GM21381 (cell line): ENCODE data around the gene RELB.
A peak's percentile ranks its signal among the peaks of the same experiment; 100 is the strongest.

ENCODE experiments used
- ATAC-seq: cut with Tn5 transposase; IDR thresholded peaks from one replicate; pipeline ENCODE4 v1.9.1; 2021; ENCODE audit warnings: mild to moderate bottlenecking, moderate library complexity; ENCODE audit not compliant: unreplicated experiment

Gene RELB

GRCh38 chr19:45057444-45057843 is 56.2 kb downstream of the RELB start:
- ATAC-seq: no peak

GRCh38 chr19:45058622-45059159 is 57.4 kb downstream of the RELB start:
- ATAC-seq: no peak

GRCh38 chr19:45059258-45059965 is 58.1 kb downstream of the RELB start:
- no peak for ATAC-seq

GRCh38 chr19:45061965-45062364 is 60.7 kb downstream of the RELB start:
- ATAC-seq: no peak

GRCh38 chr19:45063851-45064801 is 62.9 kb downstream of the RELB start:
- no peak for ATAC-seq

- no peak for ATAC-seq
These were observed 65.8 kb downstream of the RELB start for GRCh38 chr19:45066921-45067661.

GRCh38 chr19:45068041-45068440 is 66.8 kb downstream of the RELB start:
- ATAC-seq: no peak

- no peak for ATAC-seq
These were observed 67.8 kb downstream of the RELB start for GRCh38 chr19:45069056-45069455.

GRCh38 chr19:45070214-45070613 is 69.0 kb downstream of the RELB start:
- no peak for ATAC-seq

GRCh38 chr19:45070861-45071544 is 69.7 kb downstream of the RELB start:
- ATAC-seq: no peak

- ATAC-seq: no peak
These were observed 70.3 kb downstream of the RELB start for GRCh38 chr19:45071545-45071938.

GRCh38 chr19:45071969-45072790 is 70.9 kb downstream of the RELB start:
- ATAC-seq: no peak

GRCh38 chr19:45074744-45075300 is 73.6 kb downstream of the RELB start:
- ATAC-seq: no peak

- ATAC-seq: peak; percentile 58
These were observed 74.2 kb downstream of the RELB start for GRCh38 chr19:45075301-45076028.

GRCh38 chr19:45076029-45076850 is 75.0 kb downstream of the RELB start, which contains the start of gene ZNF296:
TSS of gene ZNF296 (minus strand) at chr19:45076478. CDS start at chr19:45076373, 105 bp downstream.
- peak; percentile 36 for ATAC-seq

- no peak for ATAC-seq
These were observed 75.8 kb downstream of the RELB start for GRCh38 chr19:45076851-45077730.
